ELR (cell line): ENCODE results near the gene PCDHGB6.
"Not testable (repeated sequence)": the region's sequence is repeated elsewhere in the genome, so short reads cannot be mapped to it uniquely, and the experiment has no call there.

Experiments
- DNase-seq: peaks from one replicate; pipeline ENCODE4 v3.0.0-alpha.2; 2015; ENCODE audit warnings: low read depth

PCDHGB6 gene

DNA sequence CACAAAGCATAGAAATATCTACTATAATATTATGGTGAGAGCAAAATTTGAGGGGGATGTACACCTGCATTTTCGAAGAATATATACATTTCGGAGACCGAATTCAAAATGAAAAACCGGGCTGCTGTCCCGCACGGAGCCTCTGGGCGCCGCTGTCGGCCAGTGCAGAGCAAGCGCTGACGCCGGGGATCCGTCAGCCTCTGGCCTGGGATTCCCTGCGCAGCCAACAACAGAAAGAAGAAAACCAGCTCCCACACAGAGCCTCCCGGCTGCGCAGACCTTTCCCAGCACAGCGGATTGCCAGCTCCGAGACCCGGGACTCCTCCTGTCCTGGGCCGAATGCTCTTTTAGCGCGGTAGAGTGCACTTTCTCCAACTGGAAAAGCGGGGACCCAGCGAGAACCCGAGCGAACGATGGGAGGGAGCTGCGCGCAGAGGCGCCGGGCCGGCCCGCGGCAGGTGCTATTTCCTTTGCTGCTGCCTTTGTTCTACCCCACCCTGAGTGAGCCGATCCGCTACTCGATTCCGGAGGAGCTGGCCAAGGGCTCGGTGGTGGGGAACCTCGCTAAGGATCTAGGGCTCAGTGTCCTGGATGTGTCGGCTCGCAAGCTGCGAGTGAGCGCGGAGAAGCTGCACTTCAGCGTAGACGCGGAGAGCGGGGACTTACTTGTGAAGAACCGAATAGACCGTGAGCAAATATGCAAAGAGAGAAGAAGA is at the start of gene PCDHGB6:
Gene PCDHGB6, plus strand, starts transcription at position 232 of the 716 bp plus-strand sequence. Its CDS starts 182 bp downstream, at position 414.
- peak; percentile 25 for DNase-seq

- peak; percentile 76 for DNase-seq
Observed at GRCh38 chr5:141359790-141360426, 47.9 kb upstream of the PCDHGB6 start, which contains the start of gene PCDHGB2. PCDHGB2 (plus strand) TSS chr5:141359994; CDS start chr5:141360136, 142 bp downstream.

- DNase-seq = no peak
Observed at GRCh38 chr5:141360685-141361084, 47.1 kb upstream of the PCDHGB6 start.

DNA sequence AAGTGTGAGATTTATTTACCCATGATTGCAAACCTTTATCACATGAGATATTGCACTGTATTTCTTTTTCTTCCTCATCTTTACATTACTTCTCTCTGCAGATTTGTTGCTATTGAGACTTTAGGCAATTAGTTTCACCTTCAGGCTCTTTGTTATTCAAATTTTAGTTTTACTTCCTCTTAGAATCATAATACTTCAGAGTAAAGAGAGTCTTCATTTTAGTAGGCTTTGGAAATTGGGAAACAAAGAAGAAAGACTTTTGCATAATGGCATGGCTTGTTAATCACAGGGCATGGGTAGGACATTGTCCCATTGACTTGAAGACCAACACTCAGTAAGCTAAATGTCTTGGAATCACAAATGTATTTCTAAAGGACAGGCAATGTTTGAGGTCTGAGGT is 45.1 kb upstream of the PCDHGB6 start:
- no peak for DNase-seq

DNA sequence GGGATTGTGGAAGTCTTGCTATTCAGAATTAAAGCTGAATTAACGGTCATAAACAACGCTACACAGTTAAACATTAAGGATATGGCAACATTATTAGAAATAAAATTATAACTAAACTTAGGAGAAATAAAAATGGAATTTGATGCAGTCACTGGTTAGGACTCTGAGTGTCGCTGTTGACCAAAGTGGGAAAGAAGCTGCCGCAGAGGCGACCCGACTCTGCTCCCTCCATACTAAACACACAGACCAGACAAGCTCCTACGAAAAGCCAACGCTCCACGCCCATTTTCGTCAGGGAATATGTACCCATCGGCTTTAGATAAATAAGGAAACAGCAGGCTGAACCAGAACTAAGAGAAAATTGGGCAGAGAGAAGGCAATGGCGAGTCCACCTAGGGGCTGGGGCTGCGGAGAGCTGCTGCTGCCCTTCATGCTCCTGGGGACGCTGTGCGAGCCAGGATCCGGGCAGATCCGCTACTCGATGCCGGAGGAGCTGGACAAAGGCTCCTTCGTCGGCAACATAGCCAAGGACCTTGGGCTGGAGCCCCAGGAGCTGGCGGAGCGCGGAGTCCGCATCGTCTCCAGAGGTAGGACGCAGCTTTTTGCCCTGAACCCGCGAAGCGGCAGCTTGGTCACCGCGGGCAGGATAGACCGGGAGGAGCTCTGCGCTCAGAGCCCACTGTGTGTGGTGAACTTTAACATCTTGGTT is 43.7 kb upstream of the PCDHGB6 start, which contains the start of gene PCDHGA5:
Gene PCDHGA5, plus strand, starts transcription at position 211 of the 709 bp plus-strand sequence. Its CDS starts 169 bp downstream, at position 380.
- DNase-seq = peak; percentile 18

GRCh38 chr5:141366016-141366896 is 41.6 kb upstream of the PCDHGB6 start:
- no peak for DNase-seq

DNA sequence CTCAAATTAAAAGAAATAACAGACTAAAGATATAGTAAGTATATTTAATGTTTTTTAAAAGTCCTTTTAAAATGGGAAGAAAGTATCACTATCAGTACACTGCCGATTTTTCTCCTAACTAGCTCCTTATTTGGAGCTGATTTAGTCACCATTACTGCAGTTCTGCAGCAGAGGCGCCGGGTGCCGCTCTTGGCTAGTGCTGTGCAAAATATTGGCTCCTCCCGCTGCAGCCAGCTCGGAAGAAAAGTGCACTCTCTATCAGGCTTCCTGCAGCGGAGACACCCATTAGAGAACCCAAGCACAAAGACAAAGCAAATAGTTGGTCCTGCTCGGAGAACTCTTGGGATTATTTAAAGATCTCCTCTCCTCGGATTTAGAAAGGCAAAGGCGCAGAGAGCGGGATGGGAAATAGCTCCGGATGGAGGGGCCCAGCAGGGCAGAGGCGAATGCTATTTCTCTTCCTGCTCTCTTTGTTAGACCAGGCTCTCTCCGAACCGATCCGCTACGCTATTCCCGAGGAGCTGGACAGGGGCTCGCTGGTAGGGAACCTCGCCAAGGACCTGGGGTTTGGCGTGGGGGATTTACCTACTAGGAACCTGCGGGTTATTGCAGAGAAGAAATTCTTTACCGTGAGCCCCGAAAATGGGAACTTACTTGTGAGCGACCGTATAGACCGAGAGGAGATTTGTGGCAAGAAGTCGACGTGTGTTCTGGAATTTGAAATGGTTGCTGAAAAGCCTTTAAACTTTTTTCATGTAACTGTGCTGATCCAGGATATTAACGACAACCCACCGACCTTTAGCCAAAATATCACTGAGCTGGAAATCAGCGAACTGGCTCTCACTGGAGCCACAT is 37.6 kb upstream of the PCDHGB6 start, which contains the start of gene PCDHGB3:
Gene PCDHGB3, plus strand, starts transcription at position 249 of the 855 bp plus-strand sequence. Its CDS starts 153 bp downstream, at position 402.
- peak; percentile 79 for DNase-seq

DNA sequence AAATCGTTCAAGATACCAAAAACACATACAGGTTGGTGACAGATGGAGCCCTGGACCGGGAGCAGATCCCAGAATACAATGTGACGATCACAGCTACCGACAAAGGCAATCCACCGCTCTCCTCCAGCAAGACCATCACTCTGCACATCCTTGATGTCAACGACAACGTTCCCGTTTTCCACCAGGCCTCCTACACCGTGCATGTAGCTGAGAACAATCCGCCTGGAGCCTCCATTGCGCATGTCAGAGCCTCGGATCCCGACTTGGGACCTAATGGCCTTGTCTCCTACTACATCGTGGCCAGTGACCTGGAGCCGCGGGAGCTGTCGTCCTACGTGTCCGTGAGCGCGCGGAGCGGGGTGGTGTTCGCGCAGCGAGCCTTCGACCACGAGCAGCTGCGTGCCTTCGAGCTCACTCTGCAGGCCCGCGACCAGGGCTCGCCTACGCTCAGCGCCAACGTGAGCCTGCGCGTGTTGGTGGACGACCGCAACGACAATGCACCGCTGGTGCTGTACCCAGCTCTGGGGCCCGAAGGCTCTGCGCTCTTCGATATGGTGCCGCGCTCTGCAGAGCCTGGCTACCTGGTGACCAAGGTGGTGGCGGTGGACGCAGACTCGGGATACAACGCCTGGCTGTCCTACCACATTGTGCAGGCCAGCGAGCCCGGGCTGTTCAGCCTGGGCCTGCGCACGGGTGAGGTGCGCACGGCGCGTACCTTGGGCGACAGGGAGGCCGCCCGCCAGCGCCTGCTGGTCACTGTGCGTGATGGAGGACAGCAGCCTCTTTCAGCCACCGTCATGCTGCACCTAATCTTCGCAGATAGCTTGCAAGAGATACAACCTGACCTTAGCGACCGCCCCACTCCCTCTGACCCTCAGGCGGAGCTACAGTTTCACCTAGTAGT is 36.0 kb upstream of the PCDHGB6 start:
- DNase-seq = no peak

GRCh38 chr5:141373673-141374317 is 34.0 kb upstream of the PCDHGB6 start, which contains the start of gene PCDHGA6:
PCDHGA6 (plus strand) TSS chr5:141373891; CDS start chr5:141374084, 193 bp downstream.
- DNase-seq = peak; percentile 57

GRCh38 chr5:141374627-141375026 is 33.2 kb upstream of the PCDHGB6 start:
- no peak for DNase-seq

DNA sequence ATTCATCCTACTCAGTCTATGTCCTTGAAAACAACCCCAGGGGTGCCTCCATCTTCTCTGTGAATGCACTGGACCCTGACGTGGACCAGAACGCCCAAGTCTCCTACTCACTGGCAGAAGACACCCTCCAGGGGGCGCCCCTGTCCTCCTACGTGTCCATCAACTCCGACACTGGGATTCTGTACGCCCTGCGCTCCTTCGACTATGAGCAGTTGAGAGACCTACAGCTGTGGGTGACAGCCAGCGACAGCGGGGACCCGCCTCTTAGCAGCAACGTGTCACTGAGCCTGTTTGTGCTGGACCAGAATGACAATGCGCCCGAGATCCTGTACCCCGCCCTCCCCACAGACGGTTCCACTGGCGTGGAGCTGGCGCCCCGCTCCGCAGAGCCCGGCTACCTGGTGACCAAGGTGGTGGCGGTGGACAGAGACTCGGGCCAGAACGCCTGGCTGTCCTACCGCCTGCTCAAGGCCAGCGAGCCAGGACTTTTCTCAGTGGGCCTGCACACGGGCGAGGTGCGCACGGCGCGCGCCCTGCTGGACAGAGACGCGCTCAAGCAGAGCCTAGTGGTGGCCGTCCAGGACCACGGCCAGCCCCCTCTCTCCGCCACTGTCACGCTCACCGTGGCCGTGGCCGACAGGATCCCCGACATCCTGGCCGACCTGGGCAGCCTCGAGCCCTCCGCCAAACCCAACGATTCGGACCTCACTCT is 32.2 kb upstream of the PCDHGB6 start:
- DNase-seq = not testable (repeated sequence)

DNA sequence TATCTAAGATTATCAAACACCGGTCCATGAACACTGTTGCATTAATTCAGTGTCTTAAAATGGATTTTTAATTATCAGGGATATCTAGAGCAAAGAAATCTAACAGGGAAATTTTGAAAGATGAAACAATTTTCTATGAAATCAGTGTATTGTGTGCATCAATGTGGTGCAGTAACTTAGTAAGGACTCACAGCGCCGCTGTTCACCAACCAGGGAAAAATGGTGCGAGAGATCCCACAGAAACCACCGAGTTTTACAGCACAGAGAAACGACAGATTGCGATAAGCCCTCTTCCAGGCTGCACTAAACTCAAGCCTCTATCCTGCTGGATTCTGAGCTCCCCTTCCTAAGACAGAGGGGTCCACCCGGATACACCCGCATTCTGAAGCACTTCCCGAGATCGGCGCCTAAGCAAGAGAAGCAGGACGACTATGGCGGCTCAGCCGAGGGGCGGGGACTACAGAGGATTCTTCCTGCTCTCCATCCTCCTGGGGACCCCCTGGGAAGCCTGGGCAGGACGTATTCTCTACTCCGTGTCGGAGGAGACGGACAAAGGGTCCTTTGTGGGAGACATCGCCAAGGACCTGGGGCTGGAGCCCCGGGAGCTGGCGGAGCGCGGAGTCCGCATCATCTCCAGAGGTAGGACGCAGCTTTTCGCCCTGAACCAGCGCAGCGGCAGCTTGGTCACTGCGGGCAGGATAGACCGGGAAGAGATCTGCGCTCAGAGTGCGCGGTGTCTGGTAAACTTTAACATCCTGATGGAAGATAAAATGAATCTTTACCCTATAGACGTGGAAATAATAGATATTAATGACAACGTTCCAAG is 25.1 kb upstream of the PCDHGB6 start, which contains the start of gene PCDHGA7:
Gene PCDHGA7, plus strand, starts transcription at position 274 of the 826 bp plus-strand sequence. Its CDS starts 158 bp downstream, at position 432.
- peak; percentile 73 for DNase-seq

GRCh38 chr5:141383345-141383744 is 24.5 kb upstream of the PCDHGB6 start:
- no peak for DNase-seq

GRCh38 chr5:141384471-141385267 is 23.2 kb upstream of the PCDHGB6 start:
- DNase-seq = no peak

GRCh38 chr5:141387557-141388311 is 20.1 kb upstream of the PCDHGB6 start, which contains the start of gene PCDHGB4:
PCDHGB4 (plus strand) TSS chr5:141387698; CDS start chr5:141387885, 187 bp downstream.
- peak; percentile 56 for DNase-seq
